Ishikawa (cell line): ENCODE data around the gene SNRPN.

Experiments used
- CEBPB ChIP-seq: IDR thresholded peaks from 2 replicates; pipeline ENCODE4 v1.6.1; 2012
- CREB1 ChIP-seq: IDR thresholded peaks from 2 replicates; pipeline ENCODE4 v1.6.1; 2012; ENCODE audit warnings: low read depth
- EGR1 ChIP-seq: IDR thresholded peaks from 2 replicates; pipeline ENCODE4 v1.6.1; 2012
- EP300 ChIP-seq: IDR thresholded peaks from 2 replicates; pipeline ENCODE4 v1.6.1; 2012; ENCODE audit warnings: borderline replicate concordance
- FOXM1 ChIP-seq: IDR thresholded peaks from 2 replicates; pipeline ENCODE4 v1.6.1; 2012; ENCODE audit warnings: low read depth, borderline replicate concordance
- NFIC ChIP-seq: IDR thresholded peaks from 2 replicates; pipeline ENCODE4 v1.6.1; 2012
- RAD21 ChIP-seq: IDR thresholded peaks from 2 replicates; pipeline ENCODE4 v1.6.1; 2012; ENCODE audit warnings: low read depth
- TAF1 ChIP-seq: IDR thresholded peaks from 2 replicates; pipeline ENCODE4 v1.6.1; 2012; ENCODE audit warnings: low read depth, mild to moderate bottlenecking
- TCF12 ChIP-seq: IDR thresholded peaks from 2 replicates; pipeline ENCODE4 v1.6.1; 2012; ENCODE audit warnings: low read depth
- TEAD4 ChIP-seq: IDR thresholded peaks from 2 replicates; pipeline ENCODE4 v1.6.1; 2012
- YY1 ChIP-seq: IDR thresholded peaks from 2 replicates; pipeline ENCODE4 v1.6.1; 2012; ENCODE audit warnings: low read depth
- ZBTB7A ChIP-seq: IDR thresholded peaks from 2 replicates; pipeline ENCODE4 v1.6.1; 2012; ENCODE audit warnings: low read depth
- TF ChIP-seq, protein P1 (sequence below): IDR thresholded peaks from 2 replicates; pipeline ENCODE4 v1.6.1; 2012
- TF ChIP-seq, protein P2 (sequence below): IDR thresholded peaks from 2 replicates; pipeline ENCODE4 v1.6.1; 2012; ENCODE audit warnings: low read depth, mild to moderate bottlenecking
- TF ChIP-seq, protein P3 (sequence below): IDR thresholded peaks from 2 replicates; pipeline ENCODE4 v1.6.1; 2012

The SNRPN gene

GRCh38 chr15:24985224-24985623 lies 30.4 kb downstream of the SNRPN start:
- TF ChIP-seq FOXM1 (no peak), TCF12 (no peak), RAD21 (no peak), EP300 (no peak), TAF1 (no peak), TEAD4 (no peak), CREB1 (no peak), YY1 (no peak), CEBPB (no peak), ZBTB7A (no peak), NFIC (no peak), EGR1 (no peak)
- TF ChIP-seq, protein P1, sequence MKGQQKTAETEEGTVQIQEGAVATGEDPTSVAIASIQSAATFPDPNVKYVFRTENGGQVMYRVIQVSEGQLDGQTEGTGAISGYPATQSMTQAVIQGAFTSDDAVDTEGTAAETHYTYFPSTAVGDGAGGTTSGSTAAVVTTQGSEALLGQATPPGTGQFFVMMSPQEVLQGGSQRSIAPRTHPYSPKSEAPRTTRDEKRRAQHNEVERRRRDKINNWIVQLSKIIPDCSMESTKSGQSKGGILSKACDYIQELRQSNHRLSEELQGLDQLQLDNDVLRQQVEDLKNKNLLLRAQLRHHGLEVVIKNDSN: no peak
- TF ChIP-seq, protein P2, sequence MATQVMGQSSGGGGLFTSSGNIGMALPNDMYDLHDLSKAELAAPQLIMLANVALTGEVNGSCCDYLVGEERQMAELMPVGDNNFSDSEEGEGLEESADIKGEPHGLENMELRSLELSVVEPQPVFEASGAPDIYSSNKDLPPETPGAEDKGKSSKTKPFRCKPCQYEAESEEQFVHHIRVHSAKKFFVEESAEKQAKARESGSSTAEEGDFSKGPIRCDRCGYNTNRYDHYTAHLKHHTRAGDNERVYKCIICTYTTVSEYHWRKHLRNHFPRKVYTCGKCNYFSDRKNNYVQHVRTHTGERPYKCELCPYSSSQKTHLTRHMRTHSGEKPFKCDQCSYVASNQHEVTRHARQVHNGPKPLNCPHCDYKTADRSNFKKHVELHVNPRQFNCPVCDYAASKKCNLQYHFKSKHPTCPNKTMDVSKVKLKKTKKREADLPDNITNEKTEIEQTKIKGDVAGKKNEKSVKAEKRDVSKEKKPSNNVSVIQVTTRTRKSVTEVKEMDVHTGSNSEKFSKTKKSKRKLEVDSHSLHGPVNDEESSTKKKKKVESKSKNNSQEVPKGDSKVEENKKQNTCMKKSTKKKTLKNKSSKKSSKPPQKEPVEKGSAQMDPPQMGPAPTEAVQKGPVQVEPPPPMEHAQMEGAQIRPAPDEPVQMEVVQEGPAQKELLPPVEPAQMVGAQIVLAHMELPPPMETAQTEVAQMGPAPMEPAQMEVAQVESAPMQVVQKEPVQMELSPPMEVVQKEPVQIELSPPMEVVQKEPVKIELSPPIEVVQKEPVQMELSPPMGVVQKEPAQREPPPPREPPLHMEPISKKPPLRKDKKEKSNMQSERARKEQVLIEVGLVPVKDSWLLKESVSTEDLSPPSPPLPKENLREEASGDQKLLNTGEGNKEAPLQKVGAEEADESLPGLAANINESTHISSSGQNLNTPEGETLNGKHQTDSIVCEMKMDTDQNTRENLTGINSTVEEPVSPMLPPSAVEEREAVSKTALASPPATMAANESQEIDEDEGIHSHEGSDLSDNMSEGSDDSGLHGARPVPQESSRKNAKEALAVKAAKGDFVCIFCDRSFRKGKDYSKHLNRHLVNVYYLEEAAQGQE: no peak
- TF ChIP-seq, protein P3, sequence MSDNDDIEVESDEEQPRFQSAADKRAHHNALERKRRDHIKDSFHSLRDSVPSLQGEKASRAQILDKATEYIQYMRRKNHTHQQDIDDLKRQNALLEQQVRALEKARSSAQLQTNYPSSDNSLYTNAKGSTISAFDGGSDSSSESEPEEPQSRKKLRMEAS: no peak

DNA sequence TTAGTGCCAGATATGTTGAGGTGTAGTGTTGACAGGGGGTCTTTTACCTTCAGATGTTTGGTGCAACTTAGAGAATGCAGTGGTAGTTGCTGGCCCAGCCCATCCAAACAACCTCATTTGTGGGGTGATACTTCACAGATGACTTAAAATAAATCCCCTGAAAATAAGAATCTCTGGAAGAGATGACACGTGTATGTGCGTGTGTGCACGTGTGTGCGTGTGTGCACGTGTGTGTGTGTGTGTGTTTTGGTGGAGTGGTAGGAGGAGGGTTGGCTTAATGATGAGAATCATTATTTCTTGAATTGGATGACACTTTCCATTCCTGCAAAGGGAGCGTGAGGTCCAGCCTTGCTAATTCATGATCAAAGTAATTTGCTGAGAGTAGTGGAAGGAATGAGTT lies 31.9 kb downstream of the SNRPN start:
- TF ChIP-seq, protein P2: no peak
- TF ChIP-seq, protein P1: no peak
- TF ChIP-seq TEAD4 (no peak), CREB1 (no peak), YY1 (no peak), RAD21 (no peak), EP300 (no peak), TCF12 (no peak), TAF1 (no peak), NFIC (no peak), ZBTB7A (no peak), CEBPB (no peak), EGR1 (no peak), FOXM1 (no peak)
- TF ChIP-seq, protein P3: no peak

- TF ChIP-seq, protein P1: no peak
- no peak for TF ChIP-seq RAD21
- TF ChIP-seq FOXM1: no peak
These were observed 64.6 kb downstream of the SNRPN start for GRCh38 chr15:25019434-25019833.

GRCh38 chr15:25022233-25022632 lies 67.4 kb downstream of the SNRPN start:
- TF ChIP-seq CREB1: no peak
- TF ChIP-seq FOXM1: no peak
- no peak for TF ChIP-seq EP300
- TF ChIP-seq YY1: no peak
- TF ChIP-seq, protein P1: no peak
- no peak for TF ChIP-seq TCF12
- TF ChIP-seq, protein P2: no peak
- no peak for TF ChIP-seq TEAD4
- no peak for TF ChIP-seq EGR1
- TF ChIP-seq, protein P3: no peak
- TF ChIP-seq ZBTB7A: no peak
